Suprapubic skin (tissue), 4 donors: ENCODE measurements around the gene PATZ1. TPM values are rescaled to one million over a fixed set of nuclear protein-coding genes. Genes with fewer than 3 reads are reported as not detected.

Experiments
- DNase-seq, 2 donors: peaks; one replicate each; pipeline ENCODE4 v3.0.0-alpha.2; 2019; ENCODE audit warnings: low spot score in 2 of 2
- H3K27ac ChIP-seq: fragments of 200-600 bp; sonication (generic); one replicate; pipeline ENCODE4 v1.5.1; 2019
- H3K27me3 ChIP-seq: fragments of 200-600 bp; sonication (generic); one replicate; pipeline ENCODE4 v1.5.1; 2019
- H3K36me3 ChIP-seq: fragments of 200-600 bp; sonication (generic); one replicate; pipeline ENCODE4 v1.5.1; 2019
- H3K4me1 ChIP-seq: fragments of 200-600 bp; sonication (generic); one replicate; pipeline ENCODE4 v1.5.1; 2019
- H3K4me3 ChIP-seq: fragments of 200-600 bp; sonication (generic); one replicate; pipeline ENCODE4 v1.5.1; 2019; ENCODE audit warnings: mild to moderate bottlenecking
- H3K9me3 ChIP-seq: fragments of 200-600 bp; sonication (generic); one replicate; pipeline ENCODE4 v1.5.1; 2019
- EP300 ChIP-seq: sonication (generic); formaldehyde crosslinking; IDR thresholded peaks from one replicate; pipeline ENCODE4 v1.6.1; 2017; ENCODE audit warnings: antibody characterized with exemption
- POLR2A ChIP-seq, 2 donors: fragments of 450-650 bp; IDR thresholded peaks; one replicate each; pipeline ENCODE4 v1.6.1; 2017; ENCODE audit warnings: antibody characterized with exemption in 2 of 2, mild to moderate bottlenecking in 2 of 2, moderate library complexity in 2 of 2
- POLR2AphosphoS5 ChIP-seq, 3 donors: sonication (generic); formaldehyde crosslinking; IDR thresholded peaks; one replicate each; pipeline ENCODE4 v1.6.1; 2017; ENCODE audit warnings: antibody characterized with exemption in 3 of 3
- WGBS: methylation state at CpG from one replicate; pipeline ENCODE4 v1.1.5; 2018; 5-methylcytosine and 5-hydroxymethylcytosine counted together
- total RNA-seq, 4 donors: library from RNA; depleted of rRNA; stranded (reverse); fragments of >200 nt; gene quantifications; one replicate each; pipeline ENCODE4 v1.1.0, GENCODE V29; 2016
- TF ChIP-seq, protein P1 (sequence below), 2 donors: fragments of 200-600 bp in 1 of 2; fragments of 450-650 bp in 1 of 2; sonication (generic) in 1 of 2; IDR thresholded peaks; one replicate each; pipeline ENCODE4 v1.5.1; 2016 to 2019; ENCODE audit warnings: antibody characterized with exemption in 2 of 2, mild to moderate bottlenecking in 1 of 2, moderate library complexity in 1 of 2

Gene PATZ1
- total RNA-seq, 4 donors from 2014 or later = 11.8 to 23.3 (median 14.6) TPM

DNA sequence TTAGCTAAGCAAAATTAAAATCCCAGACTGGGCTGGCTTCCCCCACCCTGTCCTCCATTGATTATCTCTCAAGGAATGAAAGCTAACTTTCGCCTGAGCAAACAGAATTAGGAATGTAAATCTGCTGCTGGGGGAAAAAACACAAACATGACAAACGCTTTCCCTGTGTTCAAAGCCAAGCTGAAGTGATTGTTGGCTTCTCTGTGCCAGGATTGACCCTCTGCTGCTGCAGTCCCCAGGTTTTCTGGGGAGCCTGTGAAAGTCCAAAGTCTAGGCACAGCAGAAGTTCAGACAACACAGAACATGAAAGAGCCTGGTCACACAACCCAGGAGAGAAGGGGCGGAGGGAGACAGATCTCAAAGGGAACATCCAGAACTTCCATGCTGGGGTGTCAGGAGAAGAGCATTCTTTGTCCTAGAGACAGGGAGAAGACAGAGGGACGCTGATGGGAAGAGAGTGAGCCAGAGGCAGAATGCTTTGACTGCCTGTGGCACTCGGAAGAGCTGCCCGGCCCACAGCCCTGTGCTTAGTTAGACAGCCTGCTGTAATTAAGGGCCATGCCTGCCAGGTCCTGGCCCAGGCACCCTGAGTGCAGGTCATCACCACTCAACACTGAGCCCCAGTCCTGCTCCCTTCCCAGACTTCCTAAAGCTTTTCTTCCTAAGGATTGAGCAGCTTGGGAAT is 6.9 kb downstream of the PATZ1 start:
- TF ChIP-seq POLR2A (IDR thresholded peaks at IDR 0.05) (no peak), EP300 (no peak), POLR2AphosphoS5 (IDR thresholded peaks at IDR 0.05) (no peak)
- TF ChIP-seq, protein P1, sequence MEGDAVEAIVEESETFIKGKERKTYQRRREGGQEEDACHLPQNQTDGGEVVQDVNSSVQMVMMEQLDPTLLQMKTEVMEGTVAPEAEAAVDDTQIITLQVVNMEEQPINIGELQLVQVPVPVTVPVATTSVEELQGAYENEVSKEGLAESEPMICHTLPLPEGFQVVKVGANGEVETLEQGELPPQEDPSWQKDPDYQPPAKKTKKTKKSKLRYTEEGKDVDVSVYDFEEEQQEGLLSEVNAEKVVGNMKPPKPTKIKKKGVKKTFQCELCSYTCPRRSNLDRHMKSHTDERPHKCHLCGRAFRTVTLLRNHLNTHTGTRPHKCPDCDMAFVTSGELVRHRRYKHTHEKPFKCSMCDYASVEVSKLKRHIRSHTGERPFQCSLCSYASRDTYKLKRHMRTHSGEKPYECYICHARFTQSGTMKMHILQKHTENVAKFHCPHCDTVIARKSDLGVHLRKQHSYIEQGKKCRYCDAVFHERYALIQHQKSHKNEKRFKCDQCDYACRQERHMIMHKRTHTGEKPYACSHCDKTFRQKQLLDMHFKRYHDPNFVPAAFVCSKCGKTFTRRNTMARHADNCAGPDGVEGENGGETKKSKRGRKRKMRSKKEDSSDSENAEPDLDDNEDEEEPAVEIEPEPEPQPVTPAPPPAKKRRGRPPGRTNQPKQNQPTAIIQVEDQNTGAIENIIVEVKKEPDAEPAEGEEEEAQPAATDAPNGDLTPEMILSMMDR (IDR thresholded peaks at IDR 0.05) = no peak
- Histone ChIP-seq H3K27me3 (no peaks in the 10 kb centered on the region), H3K4me3 (no peak overlapping the region), H3K27ac (no peak overlapping the region), H3K9me3 (no peaks in the 10 kb centered on the region), H3K4me1 (peaks cover 63% of the 10 kb centered on the region), H3K36me3 (peaks cover 61% of the 10 kb centered on the region)
- WGBS = 68% methylated on average over 6 of the region's 6 CpGs
- DNase-seq = no peak

DNA sequence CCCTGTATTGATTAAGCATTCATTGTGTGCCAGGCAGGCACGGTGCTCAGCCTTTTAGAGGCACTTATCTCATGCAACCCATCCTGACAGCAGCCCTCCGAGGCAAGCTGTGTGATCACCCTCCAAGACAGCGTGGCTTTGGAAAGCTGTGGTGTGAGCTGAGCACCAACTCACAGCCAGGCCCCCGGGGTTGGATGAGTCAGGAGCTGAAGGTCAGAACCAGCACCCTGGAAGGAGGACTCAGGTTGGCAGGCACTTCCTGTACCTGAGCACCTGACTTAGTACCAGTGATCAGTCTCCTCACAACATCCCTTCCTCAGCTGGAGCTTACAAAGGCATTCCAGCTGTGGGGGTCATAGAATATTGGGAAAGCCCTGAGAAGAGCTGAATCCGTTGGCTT is 9.0 kb downstream of the PATZ1 start:
- no peak overlapping the region for H3K4me3 ChIP-seq
- 77% methylated on average over 2 of the region's 5 CpGs for WGBS
- TF ChIP-seq POLR2AphosphoS5 (IDR thresholded peaks at IDR 0.05) = no peak
- TF ChIP-seq, protein P1 (IDR thresholded peaks at IDR 0.05) = no peak
- DNase-seq = no peak
- no peaks in the 10 kb centered on the region for H3K27me3 ChIP-seq
- peaks cover 51% of the 10 kb centered on the region for H3K4me1 ChIP-seq
- no peaks in the 10 kb centered on the region for H3K9me3 ChIP-seq
- H3K36me3 ChIP-seq = peaks cover 73% of the 10 kb centered on the region
- H3K27ac ChIP-seq = no peak overlapping the region

DNA sequence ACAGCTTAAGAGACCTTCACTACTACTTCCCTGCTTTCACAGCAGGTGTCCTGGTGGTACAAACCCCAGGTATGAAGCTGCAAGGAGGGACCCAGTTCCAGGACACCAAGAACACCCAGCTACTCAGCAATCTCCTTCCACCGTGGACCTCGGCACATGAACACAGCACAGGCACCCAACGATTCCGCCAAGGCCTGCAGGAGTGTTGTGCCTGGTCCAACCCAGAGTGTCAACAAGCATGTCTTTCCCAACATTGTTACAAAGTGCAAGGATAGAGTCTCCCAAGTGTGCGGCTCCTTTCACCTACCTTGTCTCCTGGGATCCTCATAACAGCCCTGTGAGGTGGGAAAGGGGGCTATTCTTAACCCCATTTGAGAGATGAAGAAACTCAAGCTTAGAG is 11.8 kb downstream of the PATZ1 start:
- Histone ChIP-seq H3K9me3 (no peaks in the 10 kb centered on the region), H3K4me1 (peaks cover 27% of the 10 kb centered on the region), H3K36me3 (peaks cover 73% of the 10 kb centered on the region), H3K27ac (no peak overlapping the region), H3K4me3 (no peak overlapping the region), H3K27me3 (no peaks in the 10 kb centered on the region)
- no peak for DNase-seq
- 86% methylated on average over 5 of the region's 5 CpGs for WGBS
- TF ChIP-seq POLR2A (IDR thresholded peaks at IDR 0.05) = no peak
- TF ChIP-seq, protein P1 (IDR thresholded peaks at IDR 0.05) = no peak
- no peak for TF ChIP-seq POLR2AphosphoS5 (IDR thresholded peaks at IDR 0.05)
- no peak for TF ChIP-seq EP300

DNA sequence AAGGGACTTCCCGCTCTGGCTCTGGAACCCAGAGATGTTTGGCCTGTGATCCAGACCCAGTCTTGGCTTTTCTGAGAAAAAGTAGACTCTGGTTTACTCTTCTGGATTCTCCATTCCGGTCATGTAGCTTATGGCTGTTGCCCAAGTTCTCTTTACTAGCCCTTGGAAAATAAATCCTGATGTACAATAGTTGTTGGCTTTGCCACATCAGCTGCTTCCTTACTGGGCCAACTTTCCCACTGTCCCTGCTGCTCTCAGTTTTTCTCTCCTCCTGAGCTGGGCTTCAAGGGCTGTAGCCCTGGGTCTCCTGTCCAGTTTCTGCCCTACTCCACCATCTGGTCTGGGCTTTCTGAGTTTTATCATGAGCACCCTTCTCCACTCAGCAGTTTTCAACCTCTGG is 12.5 kb downstream of the PATZ1 start:
- no peak for DNase-seq
- H3K36me3 ChIP-seq = peaks cover 74% of the 10 kb centered on the region
- H3K27ac ChIP-seq = no peak overlapping the region
- 67% methylated on average over 2 of the region's 2 CpGs for WGBS
- no peak overlapping the region for H3K4me3 ChIP-seq
- TF ChIP-seq POLR2AphosphoS5 (IDR thresholded peaks at IDR 0.05) (no peak), POLR2A (IDR thresholded peaks at IDR 0.05) (no peak), EP300 (no peak)
- TF ChIP-seq, protein P1 (IDR thresholded peaks at IDR 0.05) = no peak
- peaks cover 30% of the 10 kb centered on the region for H3K4me1 ChIP-seq
- H3K27me3 ChIP-seq = no peaks in the 10 kb centered on the region
- no peaks in the 10 kb centered on the region for H3K9me3 ChIP-seq

DNA sequence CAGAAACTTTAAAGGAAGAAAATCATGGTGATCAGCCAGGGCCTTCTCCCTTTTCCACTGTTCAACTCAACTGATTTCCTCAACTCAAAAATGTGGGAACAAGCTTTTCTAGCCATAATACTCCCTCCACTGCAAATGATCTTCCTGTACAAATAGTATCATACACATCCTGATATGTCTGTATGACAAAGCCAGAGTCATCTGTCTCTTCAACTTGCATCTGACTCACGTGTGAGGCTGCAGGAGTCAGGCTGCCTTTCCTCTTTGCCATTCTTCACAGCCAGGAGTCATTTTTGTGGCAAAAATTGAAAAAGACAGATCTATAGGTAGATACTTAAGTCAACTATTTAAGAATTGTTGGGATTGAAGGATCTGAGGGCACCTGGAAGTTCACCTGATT is 13.3 kb downstream of the PATZ1 start:
- no peaks in the 10 kb centered on the region for H3K9me3 ChIP-seq
- no peak overlapping the region for H3K27ac ChIP-seq
- no peak for DNase-seq
- H3K4me1 ChIP-seq = peaks cover 38% of the 10 kb centered on the region
- WGBS = 80% methylated on average over 1 of the region's 1 CpG
- no peak for TF ChIP-seq POLR2AphosphoS5 (IDR thresholded peaks at IDR 0.05)
- no peak for TF ChIP-seq POLR2A (IDR thresholded peaks at IDR 0.05)
- TF ChIP-seq, protein P1 (IDR thresholded peaks at IDR 0.05) = no peak
- TF ChIP-seq EP300 = no peak
- peaks cover 73% of the 10 kb centered on the region for H3K36me3 ChIP-seq
- H3K4me3 ChIP-seq = no peak overlapping the region
- H3K27me3 ChIP-seq = no peaks in the 10 kb centered on the region
